GM12874 (cell line): Measurements from ENCODE around the gene DVL1.

ENCODE experiments used
- CTCF ChIP-seq: IDR thresholded peaks from 2 replicates; pipeline ENCODE4 v1.5.1; 2011; ENCODE audit warnings: low read depth, mild to moderate bottlenecking, control low read depth, low read length, moderate library complexity; ENCODE audit not compliant: insufficient read depth

The DVL1 gene

DNA sequence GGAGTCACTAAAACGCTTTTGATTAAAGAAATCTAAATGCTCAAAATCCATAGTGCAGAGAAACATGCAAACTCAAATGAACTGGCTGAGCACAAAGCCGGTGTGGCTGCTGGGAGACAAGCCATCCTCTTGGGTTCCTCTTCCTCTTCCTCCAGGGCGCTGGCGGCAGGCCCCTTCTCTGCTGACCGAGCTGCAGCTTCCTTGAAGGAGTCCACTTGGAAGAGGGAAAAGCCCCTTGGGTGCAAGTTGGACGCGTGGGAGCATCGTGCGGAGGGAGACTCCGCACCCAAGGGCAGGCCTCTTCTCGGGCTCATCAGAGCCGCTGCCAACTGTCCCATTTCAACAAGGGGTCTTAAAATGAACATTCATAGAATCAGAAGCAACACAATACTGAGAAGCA, 42.0 kb upstream of the DVL1 start:
- no peak for TF ChIP-seq CTCF

DNA sequence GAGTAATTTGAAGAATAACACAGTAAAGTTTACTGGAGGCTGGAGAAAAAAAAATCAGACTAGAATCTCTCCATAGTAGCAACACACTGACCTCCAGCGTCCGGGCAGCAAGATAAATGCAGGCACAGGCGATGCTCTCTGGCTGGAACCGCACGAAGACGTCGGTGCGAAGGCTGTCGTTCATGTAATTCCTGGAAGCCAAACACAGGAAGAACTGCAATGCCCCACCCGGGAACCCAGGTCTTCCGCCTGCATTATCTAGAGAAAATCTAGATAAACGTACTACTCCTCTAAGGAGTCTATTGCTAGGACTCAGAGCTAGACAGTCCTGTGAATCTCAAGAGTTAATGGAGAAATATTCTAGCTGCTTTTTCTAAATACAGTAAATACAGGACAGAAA, 41.5 kb upstream of the DVL1 start:
- TF ChIP-seq CTCF: no peak

GRCh38 chr1:1388078-1388472, 38.9 kb upstream of the DVL1 start:
- no peak for TF ChIP-seq CTCF

DNA sequence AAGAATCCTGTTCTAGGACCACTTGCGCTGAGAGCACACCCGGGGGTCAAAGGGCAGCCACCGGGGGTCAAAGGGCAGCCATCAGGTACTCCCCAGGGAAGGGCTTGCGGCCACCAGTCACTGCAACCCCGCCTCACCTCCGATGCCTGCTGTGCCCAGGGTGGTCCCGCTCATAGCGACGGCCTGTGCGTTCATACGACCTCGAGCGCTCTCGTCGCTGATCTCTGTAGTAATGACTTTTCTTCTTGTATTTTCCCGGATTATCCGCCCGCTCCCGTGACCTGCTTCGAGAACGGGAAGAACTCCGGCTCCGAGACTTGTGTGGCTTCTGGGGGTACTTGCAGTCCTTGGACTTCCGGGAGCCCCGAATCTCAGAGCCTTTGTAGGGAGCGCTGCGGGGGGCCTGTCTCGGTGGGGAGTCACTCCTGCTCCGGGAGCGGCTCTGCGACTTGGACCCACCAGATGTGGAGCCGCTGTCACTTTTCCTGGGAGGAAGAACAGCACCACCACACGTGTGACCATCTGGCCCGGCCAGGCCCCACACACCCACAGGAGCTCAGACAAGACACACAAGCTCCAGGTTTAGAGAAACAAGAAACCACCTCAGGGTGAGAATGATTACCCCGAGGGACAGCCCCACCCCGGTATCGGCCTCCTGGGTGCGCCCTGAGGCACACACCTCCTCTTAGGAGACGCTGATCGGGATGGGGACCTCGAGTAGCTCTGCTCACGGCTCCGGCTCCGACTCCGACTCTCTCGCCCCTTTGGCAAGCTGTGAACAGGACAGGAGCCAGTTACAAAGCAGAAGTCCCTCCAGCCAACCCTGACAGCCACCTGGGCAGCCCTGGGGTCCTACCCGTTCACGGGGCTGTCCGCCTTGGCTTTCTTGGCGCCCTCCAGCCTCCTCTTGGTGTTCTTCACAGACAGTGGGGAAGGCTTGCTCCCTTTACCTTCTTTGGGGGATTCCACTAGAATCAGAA, 38.2 kb upstream of the DVL1 start:
- no peak for TF ChIP-seq CTCF

DNA sequence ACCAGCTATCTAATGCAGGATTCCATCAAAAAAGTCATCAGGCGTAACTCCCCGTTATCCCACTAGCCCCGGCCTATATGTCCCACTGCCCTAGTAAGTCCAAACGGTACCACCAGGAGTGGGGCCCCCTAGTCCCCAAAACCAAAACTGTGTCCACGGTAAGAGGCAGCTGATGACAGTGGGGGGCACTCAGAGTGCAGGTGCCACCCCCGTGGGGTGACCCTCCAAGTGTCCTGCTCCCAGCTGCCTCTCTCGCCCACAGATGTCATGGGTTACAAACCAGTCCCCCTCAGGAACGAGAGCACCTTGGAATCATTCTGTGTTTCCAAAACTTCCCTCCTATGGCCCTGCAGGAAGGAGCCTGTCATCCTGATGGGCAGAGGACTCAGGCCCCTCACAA, 36.7 kb upstream of the DVL1 start:
- no peak for TF ChIP-seq CTCF

DNA sequence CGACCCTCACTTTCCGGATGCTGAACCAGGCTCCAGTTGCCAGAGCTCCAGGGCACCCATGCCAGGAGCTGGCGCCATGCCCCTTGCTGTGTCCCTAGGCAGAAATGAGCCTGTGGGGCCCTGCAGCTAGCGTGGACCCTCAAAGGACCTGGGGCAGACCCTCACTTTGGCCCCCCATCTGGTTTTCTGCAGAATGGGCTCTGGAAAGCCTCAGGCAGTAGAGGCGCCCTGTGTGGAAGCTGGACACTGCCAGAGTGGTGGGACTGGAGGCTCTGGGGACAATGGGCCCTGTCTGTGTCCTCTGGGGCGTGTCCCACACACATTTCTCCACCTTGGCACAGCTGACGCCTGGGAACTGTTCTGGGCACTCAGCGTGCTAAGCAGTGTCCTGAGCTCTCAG, 32.1 kb upstream of the DVL1 start:
- TF ChIP-seq CTCF: no peak

- TF ChIP-seq CTCF: no peak
These were observed 31.6 kb upstream of the DVL1 start for GRCh38 chr1:1380860-1381259.
